Stimulated activated CD4-positive, alpha-beta T cell treated with anti-CD3 and anti-CD28 coated beads, TNF-alpha, amount 100 ng/mL, for 1 hour (primary cell): ENCODE measurements around the gene MPZL1.

ENCODE experiments used
- DNase-seq, 3 donors: peaks; one replicate each; pipeline ENCODE4 v3.0.0-alpha.2; 2020; ENCODE audit warnings: low read depth in 3 of 3, low spot score in 1 of 3

Gene MPZL1

GRCh38 chr1:167695147-167695546, 26.6 kb upstream of the MPZL1 start:
- no peak for DNase-seq

GRCh38 chr1:167695756-167696561, 25.8 kb upstream of the MPZL1 start:
- no peak for DNase-seq

GRCh38 chr1:167697667-167698141, 24.1 kb upstream of the MPZL1 start:
- no peak for DNase-seq

- DNase-seq = no peak
Observed at GRCh38 chr1:167698313-167698712, 23.5 kb upstream of the MPZL1 start.

- no peak for DNase-seq
Observed at GRCh38 chr1:167701510-167701909, 20.3 kb upstream of the MPZL1 start.

- no peak for DNase-seq
Observed at GRCh38 chr1:167703557-167703956, 18.2 kb upstream of the MPZL1 start.

GRCh38 chr1:167704715-167705114, 17.1 kb upstream of the MPZL1 start:
- DNase-seq = no peak

- DNase-seq = no peak
Observed at GRCh38 chr1:167705250-167705649, 16.5 kb upstream of the MPZL1 start.

GRCh38 chr1:167706363-167706762, 15.4 kb upstream of the MPZL1 start:
- DNase-seq = no peak

GRCh38 chr1:167706931-167707877, 14.6 kb upstream of the MPZL1 start:
- DNase-seq = no peak

- DNase-seq = no peak
Observed at GRCh38 chr1:167707942-167708341, 13.8 kb upstream of the MPZL1 start.

GRCh38 chr1:167708940-167709389, 12.8 kb upstream of the MPZL1 start:
- DNase-seq = no peak

GRCh38 chr1:167710836-167711235, 10.9 kb upstream of the MPZL1 start:
- no peak for DNase-seq

GRCh38 chr1:167711797-167712196, 10.0 kb upstream of the MPZL1 start:
- DNase-seq = no peak

GRCh38 chr1:167713330-167714081, 8.3 kb upstream of the MPZL1 start:
- DNase-seq = no peak

GRCh38 chr1:167714098-167714438, 7.7 kb upstream of the MPZL1 start:
- DNase-seq = peak in 1 of 3 donors; percentile 41

GRCh38 chr1:167714439-167715156, 7.2 kb upstream of the MPZL1 start:
- DNase-seq = peak; percentile 65 to 95 (median 81)

GRCh38 chr1:167715157-167715999, 6.4 kb upstream of the MPZL1 start:
- DNase-seq = peak; percentile 66 to 83 (median 78)

- no peak for DNase-seq
Observed at GRCh38 chr1:167716000-167716271, 5.8 kb upstream of the MPZL1 start.

- DNase-seq = no peak
Observed at GRCh38 chr1:167717351-167717750, 4.4 kb upstream of the MPZL1 start.
